HepG2 (cell line): Measurements from ENCODE around the gene FNIP2.

Source experiments
- HHEX ChIP-seq: IDR thresholded peaks from 2 replicates; pipeline ENCODE4 v1.6.1; 2016; ENCODE audit warnings: control low read depth
- IRF1 ChIP-seq: sonication (generic); formaldehyde crosslinking; IDR thresholded peaks from 2 replicates; pipeline ENCODE4 v1.4.0; 2020; ENCODE audit warnings: low read depth, mild to moderate bottlenecking, missing genetic modification reagents
- MAX ChIP-seq: IDR thresholded peaks from 2 replicates; pipeline ENCODE4 v1.6.1; 2012; ENCODE audit warnings: inconsistent platforms
- ZNF292 ChIP-seq: sonication (generic); formaldehyde crosslinking; IDR thresholded peaks from 2 replicates; pipeline ENCODE4 v1.8.1; 2022; ENCODE audit warnings: mild to moderate bottlenecking, low read depth, missing genetic modification reagents, borderline replicate concordance
- ZNF670 ChIP-seq: sonication (generic); formaldehyde crosslinking; IDR thresholded peaks from 2 replicates; pipeline ENCODE4 v1.8.0; 2022; ENCODE audit warnings: mild to moderate bottlenecking, missing genetic modification reagents, borderline replicate concordance
- ZXDC ChIP-seq: sonication (generic); formaldehyde crosslinking; IDR thresholded peaks from 2 replicates; pipeline ENCODE4 v1.5.0; 2020; ENCODE audit warnings: mild to moderate bottlenecking, missing genetic modification reagents
- TF ChIP-seq, protein P1 (sequence below): sonication (generic); formaldehyde crosslinking; IDR thresholded peaks from 2 replicates; pipeline ENCODE4 v1.5.0; 2020; ENCODE audit warnings: missing genetic modification reagents

- TF ChIP-seq ZNF292 (CRISPR knock-in tag) (no peak), MAX (no peak), ZNF670 (CRISPR knock-in tag) (no peak), HHEX (CRISPR knock-in tag) (no peak), ZXDC (no peak), IRF1 (CRISPR knock-in tag) (no peak)
- TF ChIP-seq, protein P1, sequence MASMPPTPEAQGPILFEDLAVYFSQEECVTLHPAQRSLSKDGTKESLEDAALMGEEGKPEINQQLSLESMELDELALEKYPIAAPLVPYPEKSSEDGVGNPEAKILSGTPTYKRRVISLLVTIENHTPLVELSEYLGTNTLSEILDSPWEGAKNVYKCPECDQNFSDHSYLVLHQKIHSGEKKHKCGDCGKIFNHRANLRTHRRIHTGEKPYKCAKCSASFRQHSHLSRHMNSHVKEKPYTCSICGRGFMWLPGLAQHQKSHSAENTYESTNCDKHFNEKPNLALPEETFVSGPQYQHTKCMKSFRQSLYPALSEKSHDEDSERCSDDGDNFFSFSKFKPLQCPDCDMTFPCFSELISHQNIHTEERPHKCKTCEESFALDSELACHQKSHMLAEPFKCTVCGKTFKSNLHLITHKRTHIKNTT (CRISPR knock-in tag) = no peak
These were observed 5.4 kb upstream of the FNIP2 start for GRCh38 chr4:158763462-158763861.
